Prostate gland (tissue), 2 donors: ENCODE results near the gene TANC1.

Source experiments
- POLR2AphosphoS5 ChIP-seq: sonication (generic); formaldehyde crosslinking; IDR thresholded peaks from one replicate; pipeline ENCODE4 v1.6.1; 2017; ENCODE audit warnings: antibody characterized with exemption
- TF ChIP-seq, protein P1 (sequence below), 4 experiments: fragments of 200-600 bp in 2 of 4; fragments of 450-650 bp in 2 of 4; sonication (generic) in 2 of 4; IDR thresholded peaks; 1 replicate in 3 of 4; 2 replicates in 1 of 4; pipeline ENCODE4 v1.5.1; 2016 to 2019; ENCODE audit warnings: antibody characterized with exemption in 4 of 4, mild to moderate bottlenecking in 2 of 4, moderate library complexity in 2 of 4

- TF ChIP-seq, protein P1, sequence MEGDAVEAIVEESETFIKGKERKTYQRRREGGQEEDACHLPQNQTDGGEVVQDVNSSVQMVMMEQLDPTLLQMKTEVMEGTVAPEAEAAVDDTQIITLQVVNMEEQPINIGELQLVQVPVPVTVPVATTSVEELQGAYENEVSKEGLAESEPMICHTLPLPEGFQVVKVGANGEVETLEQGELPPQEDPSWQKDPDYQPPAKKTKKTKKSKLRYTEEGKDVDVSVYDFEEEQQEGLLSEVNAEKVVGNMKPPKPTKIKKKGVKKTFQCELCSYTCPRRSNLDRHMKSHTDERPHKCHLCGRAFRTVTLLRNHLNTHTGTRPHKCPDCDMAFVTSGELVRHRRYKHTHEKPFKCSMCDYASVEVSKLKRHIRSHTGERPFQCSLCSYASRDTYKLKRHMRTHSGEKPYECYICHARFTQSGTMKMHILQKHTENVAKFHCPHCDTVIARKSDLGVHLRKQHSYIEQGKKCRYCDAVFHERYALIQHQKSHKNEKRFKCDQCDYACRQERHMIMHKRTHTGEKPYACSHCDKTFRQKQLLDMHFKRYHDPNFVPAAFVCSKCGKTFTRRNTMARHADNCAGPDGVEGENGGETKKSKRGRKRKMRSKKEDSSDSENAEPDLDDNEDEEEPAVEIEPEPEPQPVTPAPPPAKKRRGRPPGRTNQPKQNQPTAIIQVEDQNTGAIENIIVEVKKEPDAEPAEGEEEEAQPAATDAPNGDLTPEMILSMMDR (IDR thresholded peaks at IDR 0.05), result no peak
- no peak for TF ChIP-seq POLR2AphosphoS5
These were observed 2.1 kb upstream of the TANC1 start for GRCh38 chr2:158966312-158966711.
